Right atrium auricular region (tissue), 2 donors: ENCODE data around the gene DNASE1L3. TPM values are rescaled to one million over a fixed set of nuclear protein-coding genes. Genes with fewer than 3 reads are reported as not detected.

Source experiments
- DNase-seq: peaks from one replicate; pipeline ENCODE4 v3.0.0-alpha.2; 2019; ENCODE audit warnings: low spot score
- H3K27ac ChIP-seq, 2 donors: fragments of 200-600 bp; sonication (generic); 1 replicate in 1 of 2; 2 replicates in 1 of 2; pipeline ENCODE4 v1.5.1; 2016 to 2019
- H3K27me3 ChIP-seq, 2 donors: fragments of 200-600 bp; sonication (generic); one replicate each; pipeline versions ENCODE4 v1.5.1 to v1.6.0; 2017 to 2019
- H3K36me3 ChIP-seq: fragments of 200-600 bp; sonication (generic); one replicate; pipeline ENCODE4 v1.5.1; 2016
- H3K4me1 ChIP-seq, 2 donors: fragments of 200-600 bp; sonication (generic); one replicate each; pipeline versions ENCODE4 v1.5.1 to v1.6.0; 2017 to 2019
- H3K4me3 ChIP-seq, 2 donors: fragments of 200-600 bp; sonication (generic); 1 replicate in 1 of 2; 2 replicates in 1 of 2; pipeline ENCODE4 v1.5.1; 2017 to 2019; ENCODE audit warnings: mild to moderate bottlenecking in 1 of 2, moderate library complexity in 1 of 2
- H3K9me3 ChIP-seq, 2 donors: fragments of 200-600 bp; sonication (generic); one replicate each; pipeline ENCODE4 v1.5.1; 2019
- total RNA-seq, 2 donors: library from RNA; depleted of rRNA; stranded (reverse); fragments of >200 nt; gene quantifications; one replicate each; pipeline ENCODE4 v1.1.0, GENCODE V29; 2016
- TF ChIP-seq, protein P1 (sequence below), 2 donors: fragments of 200-600 bp; sonication (generic); IDR thresholded peaks; one replicate each; pipeline ENCODE4 v1.5.1; 2019; ENCODE audit warnings: antibody characterized with exemption in 2 of 2

The DNASE1L3 gene, protein sequence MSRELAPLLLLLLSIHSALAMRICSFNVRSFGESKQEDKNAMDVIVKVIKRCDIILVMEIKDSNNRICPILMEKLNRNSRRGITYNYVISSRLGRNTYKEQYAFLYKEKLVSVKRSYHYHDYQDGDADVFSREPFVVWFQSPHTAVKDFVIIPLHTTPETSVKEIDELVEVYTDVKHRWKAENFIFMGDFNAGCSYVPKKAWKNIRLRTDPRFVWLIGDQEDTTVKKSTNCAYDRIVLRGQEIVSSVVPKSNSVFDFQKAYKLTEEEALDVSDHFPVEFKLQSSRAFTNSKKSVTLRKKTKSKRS
- total RNA-seq: 10 to 100 TPM in 1 of 2 donors, 1 to 10 TPM in 1; 1.5 to 11.5 TPM

DNA sequence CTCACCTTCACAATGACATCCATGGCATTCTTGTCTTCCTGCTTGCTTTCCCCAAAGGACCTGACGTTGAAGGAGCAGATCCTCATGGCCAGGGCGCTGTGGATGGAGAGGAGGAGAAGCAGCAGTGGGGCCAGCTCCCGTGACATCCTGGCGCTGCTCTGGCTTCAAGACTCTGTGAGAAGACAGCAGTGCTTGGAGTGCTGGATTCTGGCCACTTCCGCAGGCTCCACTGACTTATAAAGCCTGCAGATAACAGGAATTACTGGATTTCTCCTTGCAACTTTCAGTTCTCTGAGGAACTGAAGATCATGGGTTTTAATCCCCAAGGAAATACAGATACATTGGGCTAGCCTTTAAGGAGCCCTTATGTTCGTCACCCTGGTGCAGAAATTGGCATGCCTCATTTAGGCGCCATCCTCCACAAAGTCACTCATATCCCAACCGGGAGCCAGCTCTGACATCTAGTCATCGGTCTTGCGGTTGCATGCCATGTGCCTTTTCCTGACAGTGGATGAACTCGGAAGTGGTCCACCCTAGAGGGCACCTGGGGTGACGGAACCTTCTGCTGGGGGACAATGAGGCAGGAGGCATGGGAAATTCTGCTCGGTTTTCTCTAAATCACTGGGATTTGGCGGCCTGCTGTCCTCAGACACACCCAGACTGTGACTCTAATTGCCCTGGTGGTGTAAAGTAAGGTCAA is at the start of gene DNASE1L3:
DNASE1L3 (minus strand) TSS at position 212 of the 700 bp plus-strand sequence; CDS start at position 146, 66 bp downstream.
- Histone ChIP-seq H3K27me3 (no peaks in the 10 kb centered on the region), H3K27ac (no peak within 1 kb of the TSS), H3K36me3 (no peaks in the 10 kb centered on the region), H3K4me1 (peaks cover 0 to 6% of the 10 kb centered on the region in 2 donors), H3K4me3 (no peak within 1 kb of the TSS), H3K9me3 (no peaks in the 10 kb centered on the region)
- DNase-seq: no peak
- TF ChIP-seq, protein P1, sequence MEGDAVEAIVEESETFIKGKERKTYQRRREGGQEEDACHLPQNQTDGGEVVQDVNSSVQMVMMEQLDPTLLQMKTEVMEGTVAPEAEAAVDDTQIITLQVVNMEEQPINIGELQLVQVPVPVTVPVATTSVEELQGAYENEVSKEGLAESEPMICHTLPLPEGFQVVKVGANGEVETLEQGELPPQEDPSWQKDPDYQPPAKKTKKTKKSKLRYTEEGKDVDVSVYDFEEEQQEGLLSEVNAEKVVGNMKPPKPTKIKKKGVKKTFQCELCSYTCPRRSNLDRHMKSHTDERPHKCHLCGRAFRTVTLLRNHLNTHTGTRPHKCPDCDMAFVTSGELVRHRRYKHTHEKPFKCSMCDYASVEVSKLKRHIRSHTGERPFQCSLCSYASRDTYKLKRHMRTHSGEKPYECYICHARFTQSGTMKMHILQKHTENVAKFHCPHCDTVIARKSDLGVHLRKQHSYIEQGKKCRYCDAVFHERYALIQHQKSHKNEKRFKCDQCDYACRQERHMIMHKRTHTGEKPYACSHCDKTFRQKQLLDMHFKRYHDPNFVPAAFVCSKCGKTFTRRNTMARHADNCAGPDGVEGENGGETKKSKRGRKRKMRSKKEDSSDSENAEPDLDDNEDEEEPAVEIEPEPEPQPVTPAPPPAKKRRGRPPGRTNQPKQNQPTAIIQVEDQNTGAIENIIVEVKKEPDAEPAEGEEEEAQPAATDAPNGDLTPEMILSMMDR (IDR thresholded peaks at IDR 0.05): no peak

DNA sequence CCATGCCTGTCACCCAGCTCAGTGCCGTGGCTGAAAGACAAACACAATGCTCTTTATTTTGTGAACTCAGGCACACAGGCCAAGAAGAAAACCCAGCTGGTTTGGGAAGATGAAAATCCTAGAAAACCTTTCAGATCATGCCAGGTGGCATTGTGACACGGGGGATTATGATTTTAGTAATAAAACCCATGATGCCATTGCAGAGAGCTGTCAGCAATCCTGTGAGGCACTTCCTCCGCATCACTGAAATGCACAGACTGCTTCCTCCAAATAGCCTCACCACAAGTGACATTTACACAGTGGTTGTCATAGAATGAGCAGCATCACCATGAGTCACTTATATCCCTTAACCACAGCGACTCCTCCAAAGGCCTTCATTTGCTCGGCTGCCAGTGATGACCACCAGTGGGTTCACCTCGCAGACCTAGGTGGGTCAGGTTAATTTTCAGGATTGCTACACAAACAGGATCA is 49.5 kb upstream of the DNASE1L3 start:
- no peaks in the 10 kb centered on the region for H3K4me1 ChIP-seq
- peaks cover 5% of the 10 kb centered on the region for H3K36me3 ChIP-seq
- no peaks in the 10 kb centered on the region for H3K27me3 ChIP-seq
- no peak for DNase-seq
- H3K9me3 ChIP-seq: no peaks in the 10 kb centered on the region
- TF ChIP-seq, protein P1 (IDR thresholded peaks at IDR 0.05): no peak
- no peak overlapping the region for H3K4me3 ChIP-seq
- no peak overlapping the region for H3K27ac ChIP-seq

DNA sequence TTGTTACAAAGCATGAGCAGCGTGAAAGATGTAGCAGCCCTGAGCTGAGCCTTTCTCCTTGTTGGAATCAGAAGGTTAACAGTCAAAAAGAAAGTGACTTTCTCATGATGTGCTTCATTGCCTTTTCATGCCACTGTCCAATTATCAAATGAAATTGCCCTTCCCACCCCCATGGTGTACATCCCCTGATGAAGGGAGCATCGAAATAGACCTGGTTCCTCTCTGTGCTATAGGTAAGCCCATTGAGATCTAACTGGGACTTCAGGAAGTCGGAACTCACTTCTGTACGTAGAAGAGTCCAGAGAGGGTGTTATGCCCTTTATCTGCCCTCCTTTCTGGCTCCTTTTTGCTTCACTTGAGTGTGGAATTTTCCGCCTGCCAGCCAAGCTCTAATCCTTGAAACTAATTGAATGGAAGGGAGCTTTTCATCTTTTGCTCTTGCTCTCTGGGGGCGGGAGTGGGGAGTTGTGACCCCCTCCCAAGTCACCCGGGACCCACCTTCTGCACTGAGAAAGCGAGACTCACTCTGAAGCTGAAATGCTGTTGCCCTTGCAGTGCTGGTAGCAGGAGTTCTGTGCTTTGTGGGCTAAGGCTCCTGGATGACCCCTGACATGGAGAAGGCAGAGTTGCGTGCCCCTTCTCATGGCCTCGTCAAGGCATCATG is 47.8 kb upstream of the DNASE1L3 start:
- Histone ChIP-seq H3K27ac (no peak overlapping the region), H3K36me3 (peaks cover 5% of the 10 kb centered on the region), H3K4me3 (no peak overlapping the region), H3K4me1 (no peaks in the 10 kb centered on the region), H3K9me3 (no peaks in the 10 kb centered on the region), H3K27me3 (no peaks in the 10 kb centered on the region)
- TF ChIP-seq, protein P1 (IDR thresholded peaks at IDR 0.05): no peak
- DNase-seq: no peak

DNA sequence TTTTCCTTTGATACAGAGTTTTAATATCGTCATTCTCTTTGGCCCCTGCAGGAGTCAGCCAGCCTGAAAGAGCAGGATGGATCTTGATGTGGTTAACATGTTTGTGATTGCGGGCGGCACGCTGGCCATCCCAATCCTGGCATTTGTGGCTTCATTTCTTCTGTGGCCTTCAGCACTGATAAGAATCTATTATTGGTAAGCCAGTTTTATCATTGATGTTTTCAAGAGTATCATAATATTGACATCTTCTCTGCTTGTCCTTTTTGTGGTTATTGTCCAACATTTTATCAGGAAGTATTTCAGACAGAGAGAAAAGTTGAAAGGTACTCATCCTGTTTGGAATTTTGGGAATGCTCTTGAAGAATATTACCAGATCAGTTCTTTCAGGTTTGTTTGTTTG is 45.7 kb upstream of the DNASE1L3 start:
- TF ChIP-seq, protein P1 (IDR thresholded peaks at IDR 0.05): no peak
- no peak for DNase-seq
- H3K4me1 ChIP-seq: no peaks in the 10 kb centered on the region
- no peak overlapping the region for H3K4me3 ChIP-seq
- no peak overlapping the region for H3K27ac ChIP-seq
- no peaks in the 10 kb centered on the region for H3K27me3 ChIP-seq
- H3K36me3 ChIP-seq: peaks cover 5% of the 10 kb centered on the region
- no peaks in the 10 kb centered on the region for H3K9me3 ChIP-seq

DNA sequence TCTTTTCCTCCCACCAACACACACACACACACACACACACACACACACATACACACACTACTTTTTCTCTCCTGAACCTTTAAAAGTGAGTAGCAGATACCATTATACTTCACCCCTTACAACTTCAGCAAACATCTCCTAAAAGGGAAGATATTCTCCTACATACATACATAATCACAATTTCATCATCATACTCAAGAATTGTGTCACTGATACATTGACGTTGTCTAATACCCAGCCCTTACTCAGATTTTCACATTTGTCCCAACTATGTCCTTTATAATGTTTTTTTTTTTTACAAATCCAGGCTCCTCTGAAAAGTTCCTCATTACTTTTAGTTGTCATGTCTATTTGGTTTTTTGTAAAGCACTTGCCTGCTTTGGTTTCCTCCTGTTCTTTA is 45.3 kb upstream of the DNASE1L3 start:
- Histone ChIP-seq H3K9me3 (no peaks in the 10 kb centered on the region), H3K27me3 (no peaks in the 10 kb centered on the region), H3K4me3 (no peak overlapping the region), H3K4me1 (no peaks in the 10 kb centered on the region), H3K36me3 (peaks cover 5% of the 10 kb centered on the region), H3K27ac (no peak overlapping the region)
- TF ChIP-seq, protein P1 (IDR thresholded peaks at IDR 0.05): no peak
- no peak for DNase-seq
